Lung microvascular endothelial cell (primary cell): ENCODE data around the gene IGF2R. TPM values are rescaled to one million over a fixed set of nuclear protein-coding genes. Genes with fewer than 3 reads are reported as not detected.
"Not testable (repeated sequence)": the region's sequence is repeated elsewhere in the genome, so short reads cannot be mapped to it uniquely, and the experiment has no call there.

ENCODE experiments used
- DNase-seq, 2 donors: peaks; one replicate each; pipeline versions ENCODE4 v3.0.0 to v3.0.0-alpha.2; 2010; ENCODE audit warnings: low read depth in 2 of 2
- total RNA-seq: library from RNA; depleted of rRNA; stranded (reverse); fragments of >200 nt; gene quantifications from 2 replicates; pipeline ENCODE4 v1.2.1, GENCODE V29; 2014

The IGF2R gene
- total RNA-seq, 1 donor from 2014 or later, result 93.7 TPM

GRCh38 chr6:160120087-160120486 is 151.2 kb downstream of the IGF2R start:
- no peak for DNase-seq

DNA sequence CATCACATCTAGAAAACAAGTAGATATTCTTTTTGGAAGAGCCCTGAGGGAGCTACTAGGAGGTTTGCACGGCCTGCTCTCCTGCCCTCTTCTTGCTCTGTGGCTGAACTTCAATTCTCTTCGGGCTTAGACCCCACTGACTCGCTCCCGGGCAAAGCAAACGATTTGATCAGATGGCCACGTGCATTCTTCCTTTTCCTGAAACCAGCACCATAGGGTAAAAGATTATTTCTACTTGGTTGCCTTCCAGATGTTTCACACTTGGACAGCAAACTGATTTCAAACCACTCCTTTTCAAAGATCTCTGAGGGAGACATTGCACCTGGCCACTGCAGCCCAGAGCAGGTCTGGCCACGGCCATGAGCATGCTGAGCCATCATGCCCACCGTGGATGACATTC is 152.7 kb downstream of the IGF2R start, which contains the start of gene SLC22A1:
Gene SLC22A1 (plus strand): TSS at position 258 of the 400 bp plus-strand sequence. CDS start 121 bp downstream, at position 379.
- no peak for DNase-seq

GRCh38 chr6:160121981-160122380 is 153.1 kb downstream of the IGF2R start:
- DNase-seq, result no peak

DNA sequence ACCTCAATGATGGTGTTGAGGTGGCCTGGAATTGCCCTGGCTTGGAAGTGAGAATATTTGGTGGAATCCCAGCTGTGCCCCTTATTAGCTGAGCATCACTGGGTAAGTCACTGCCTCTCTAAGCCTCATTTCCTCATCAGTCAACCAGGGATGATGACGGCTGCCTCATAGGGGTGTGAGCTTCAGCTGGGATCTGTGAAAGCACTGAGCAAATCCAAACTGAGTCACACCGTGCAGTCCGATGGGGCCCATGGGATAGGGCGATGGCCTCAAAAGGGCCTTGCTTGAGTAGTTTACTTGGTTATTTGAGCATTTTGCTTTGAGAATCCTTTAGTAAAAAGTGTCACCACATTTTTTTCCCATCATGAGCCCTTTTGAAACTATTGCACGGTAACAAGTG is 153.9 kb downstream of the IGF2R start:
- DNase-seq, result no peak

DNA sequence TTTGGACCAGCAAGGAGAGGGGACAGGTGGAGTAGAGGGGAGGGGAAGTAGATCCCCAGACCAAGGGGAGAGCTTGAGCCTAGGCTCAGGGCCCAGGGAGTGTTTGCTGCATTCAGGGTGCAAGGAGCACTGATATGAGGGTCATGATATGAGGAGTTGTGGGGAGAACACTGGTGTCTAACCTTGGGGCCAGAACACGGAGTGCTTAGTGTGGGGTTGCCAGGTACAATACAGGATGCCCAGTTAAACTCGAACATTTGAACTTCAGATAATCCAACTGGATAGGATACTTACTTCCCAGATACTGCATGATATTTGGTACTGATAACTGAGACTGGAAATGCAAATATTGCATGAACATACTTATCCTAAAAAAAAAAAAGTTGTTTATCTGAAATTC is 155.1 kb downstream of the IGF2R start:
- DNase-seq, result no peak

DNA sequence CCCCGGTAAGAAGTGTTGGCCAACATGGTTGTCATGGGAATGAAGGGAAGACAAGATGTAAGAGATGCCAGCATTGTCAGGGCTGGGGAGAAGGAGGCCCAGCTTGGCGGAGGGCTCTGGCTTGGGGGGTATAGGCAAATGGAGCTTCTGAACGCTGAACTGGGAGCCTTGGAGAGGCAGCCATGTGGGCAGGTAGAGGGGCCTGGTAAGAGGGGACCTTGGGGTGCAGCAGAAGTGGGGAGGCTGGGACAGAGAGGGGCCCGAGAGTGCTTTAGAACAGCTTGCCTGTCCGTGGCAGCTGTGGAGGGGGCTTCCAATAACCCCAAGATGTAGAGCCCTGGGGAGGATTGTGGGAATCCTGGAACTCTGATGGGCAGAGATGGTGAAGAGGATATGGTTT is 155.7 kb downstream of the IGF2R start:
- no peak for DNase-seq

- DNase-seq, result not testable (repeated sequence)
These were observed 156.2 kb downstream of the IGF2R start for GRCh38 chr6:160125105-160125504.

DNA sequence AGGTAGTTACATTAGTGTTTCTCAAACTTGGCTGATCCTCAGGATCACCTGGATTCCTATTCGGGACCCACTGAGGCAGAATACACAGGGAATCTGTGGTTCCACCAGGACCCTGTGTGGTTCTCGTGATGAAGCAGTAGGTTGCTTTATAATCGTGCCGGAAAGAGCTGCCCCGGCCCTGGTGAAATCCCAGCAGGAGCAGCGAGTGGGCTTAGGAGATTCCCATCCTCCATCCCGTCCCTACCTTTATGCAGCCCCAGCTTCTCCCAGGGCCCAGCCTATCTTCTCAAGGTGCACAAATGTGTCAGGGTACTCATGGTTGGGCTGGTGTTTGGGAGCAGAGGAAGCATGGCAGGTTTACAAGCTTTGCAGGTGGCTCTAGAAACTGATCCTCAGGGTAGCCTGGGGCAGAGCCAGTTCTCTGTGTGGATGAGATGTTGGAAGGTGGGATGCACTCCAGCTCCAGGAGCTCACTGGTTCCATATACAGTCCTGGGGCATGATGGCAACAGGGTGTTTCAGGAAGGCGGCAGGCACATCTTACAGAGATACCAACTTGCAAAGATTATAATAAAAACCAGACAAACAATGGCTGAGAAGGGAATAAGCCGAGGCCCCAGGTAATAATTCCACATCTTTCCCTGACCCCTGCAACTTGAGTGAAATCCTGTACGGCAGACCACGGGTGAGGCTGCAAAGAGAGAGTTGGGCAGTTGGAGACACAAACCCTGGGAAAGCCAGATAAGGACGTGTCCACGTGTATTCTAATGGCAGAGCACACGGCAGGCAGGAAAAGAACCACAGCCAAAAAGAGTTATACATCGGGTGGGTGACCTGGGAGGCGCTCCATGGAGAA is 158.6 kb downstream of the IGF2R start:
- DNase-seq, result no peak

DNA sequence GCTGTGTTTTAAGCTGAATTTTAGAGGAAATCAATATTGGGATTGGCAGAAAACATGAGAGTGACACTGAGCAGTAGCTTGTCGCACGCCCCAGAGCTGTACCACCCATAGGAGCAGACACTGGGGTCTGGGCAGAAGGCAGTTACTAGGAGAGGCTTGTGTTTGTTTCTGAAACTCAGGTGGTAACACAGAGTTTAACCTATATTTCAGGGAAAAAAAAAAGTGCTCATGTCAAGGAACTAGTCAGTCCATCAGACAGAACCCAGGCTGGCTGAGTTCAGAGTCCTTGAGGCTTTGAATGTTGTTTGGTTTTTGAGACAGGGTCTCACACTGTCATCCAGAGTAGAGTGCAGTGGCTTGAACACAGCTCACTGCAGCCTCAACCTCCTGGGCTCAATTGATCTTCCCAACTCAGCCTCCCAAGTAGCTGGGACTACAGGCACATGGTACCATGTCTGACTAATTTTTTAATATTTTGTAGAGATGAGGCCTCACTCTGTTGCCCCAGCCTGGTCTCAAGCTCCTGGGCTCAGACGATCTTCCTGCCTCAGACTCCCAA is 159.3 kb downstream of the IGF2R start:
- DNase-seq, result no peak

GRCh38 chr6:160128879-160129516 is 160.1 kb downstream of the IGF2R start:
- no peak for DNase-seq

DNA sequence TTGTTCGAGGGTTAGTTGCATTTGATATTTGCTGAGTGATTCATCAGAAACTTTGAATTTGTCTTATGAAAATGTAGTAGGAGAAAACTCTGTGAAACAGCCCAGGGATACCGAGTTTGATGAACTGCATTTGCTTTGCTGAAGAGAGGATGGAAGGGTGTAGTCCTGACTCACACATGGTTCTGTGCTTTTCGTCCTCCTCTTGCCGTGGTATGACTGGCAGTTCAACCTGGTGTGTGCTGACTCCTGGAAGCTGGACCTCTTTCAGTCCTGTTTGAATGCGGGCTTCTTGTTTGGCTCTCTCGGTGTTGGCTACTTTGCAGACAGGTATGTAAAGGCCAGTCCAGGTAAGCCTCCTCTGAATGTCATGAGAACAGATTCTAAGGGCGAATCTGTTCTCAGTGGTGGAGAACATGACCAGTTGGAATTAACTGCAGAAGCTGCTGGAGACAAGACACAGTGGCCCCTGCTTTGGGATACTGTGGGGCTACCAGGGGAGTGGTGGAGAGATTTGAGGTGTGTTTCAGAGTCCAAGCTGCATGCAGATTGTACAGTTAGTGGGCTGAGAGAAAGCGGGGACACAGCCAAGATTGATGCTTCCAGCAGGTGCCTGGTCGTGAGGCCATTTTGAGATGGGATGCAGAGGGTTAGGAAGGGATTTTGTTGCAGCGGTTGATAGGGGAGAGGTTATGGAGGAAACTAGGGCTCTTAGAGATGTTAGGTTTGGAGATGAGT is 161.2 kb downstream of the IGF2R start:
- DNase-seq, result no peak

GRCh38 chr6:160130729-160131484 is 162.0 kb downstream of the IGF2R start:
- DNase-seq, result no peak

- no peak for DNase-seq
These were observed 162.9 kb downstream of the IGF2R start for GRCh38 chr6:160131636-160132296.

- no peak for DNase-seq
These were observed 163.4 kb downstream of the IGF2R start for GRCh38 chr6:160132297-160132637.

GRCh38 chr6:160132776-160133338 is 164.0 kb downstream of the IGF2R start:
- no peak for DNase-seq

GRCh38 chr6:160133441-160134336 is 164.8 kb downstream of the IGF2R start:
- DNase-seq, result no peak

- DNase-seq, result not testable (repeated sequence)
These were observed 165.5 kb downstream of the IGF2R start for GRCh38 chr6:160134337-160134751.

DNA sequence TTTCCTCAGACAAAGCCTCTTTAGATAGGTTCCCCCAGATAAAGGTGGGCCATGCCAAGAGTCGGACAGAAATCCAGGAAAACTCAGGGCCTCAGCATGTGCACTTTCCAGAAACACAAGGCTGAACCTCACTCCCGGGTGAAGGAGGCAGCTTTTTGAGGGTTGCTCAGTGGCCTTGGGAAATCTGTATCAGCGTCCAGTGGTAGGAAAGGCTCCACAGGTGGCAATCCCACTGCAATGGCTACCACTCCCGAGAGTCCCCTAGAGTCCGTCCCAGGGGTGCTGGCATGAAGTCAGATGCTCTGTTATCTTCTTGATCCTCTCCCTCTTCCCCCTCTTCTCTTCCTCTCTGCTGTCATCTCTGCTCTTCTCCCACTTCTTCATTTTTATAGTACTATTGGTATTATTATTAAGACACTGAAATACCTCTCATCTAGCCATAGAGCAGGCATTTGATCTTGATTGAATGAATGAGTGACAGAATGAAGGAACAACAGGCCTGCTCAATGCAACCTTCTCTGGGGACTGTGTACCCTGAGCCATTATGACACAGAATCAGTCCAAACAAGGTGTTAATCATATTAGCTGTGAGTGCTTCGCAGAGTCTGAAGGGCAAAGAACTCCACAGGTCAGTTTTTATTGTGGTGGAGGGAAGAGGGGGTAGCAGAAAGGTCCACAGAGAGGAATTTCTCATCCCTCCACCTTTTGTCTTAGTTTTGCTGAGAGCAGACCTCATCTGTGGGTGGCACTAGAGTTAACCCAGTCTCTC is 166.1 kb downstream of the IGF2R start:
- no peak for DNase-seq
